Midbrain (tissue), 1 donor: ENCODE measurements around the gene TMEM39A.

Experiments
- DNase-seq: peaks from one replicate; lab custom pipeline; 2025; lab: John Stamatoyannopoulos, UW

TMEM39A gene

GRCh38 chr3:119453822-119454221 lies 9.6 kb downstream of the TMEM39A start:
- DNase-seq: no peak

DNA sequence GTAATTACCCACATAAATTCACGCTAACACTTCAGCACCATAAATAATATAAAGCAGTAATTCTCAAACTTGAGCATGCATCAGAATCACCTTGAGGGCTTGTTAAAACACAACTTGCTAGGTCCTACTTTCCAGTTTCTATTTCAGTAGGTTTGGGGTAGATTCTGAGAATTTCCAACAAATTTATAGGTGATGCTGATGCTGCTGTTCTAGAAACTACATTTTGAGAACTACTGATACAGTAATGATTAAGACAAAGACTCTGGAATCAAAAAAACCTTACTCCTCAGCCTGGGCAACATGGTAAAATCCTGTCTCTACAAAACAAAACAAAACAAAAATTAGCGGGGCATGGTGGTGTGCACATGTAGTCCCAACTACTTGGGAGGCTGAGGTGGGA lies 18.8 kb downstream of the TMEM39A start:
- no peak for DNase-seq

DNA sequence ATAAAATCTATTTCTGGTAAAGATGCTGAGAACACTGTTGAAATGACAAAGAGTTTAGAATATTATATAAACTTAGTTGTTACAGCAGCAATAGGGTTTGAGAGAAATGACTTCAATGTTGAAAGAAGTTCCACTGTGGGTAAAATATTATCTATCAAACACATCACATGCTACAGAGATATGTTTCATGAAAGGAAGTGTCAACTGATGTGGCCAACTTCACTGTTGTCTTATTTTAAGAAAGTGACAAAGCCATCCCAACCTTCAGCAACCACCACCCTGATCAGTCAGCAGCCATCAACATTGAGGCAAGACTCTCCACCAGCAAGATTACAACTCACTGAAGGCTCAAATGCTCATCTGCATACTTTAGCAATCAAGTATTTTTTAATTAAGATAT lies 20.2 kb downstream of the TMEM39A start:
- DNase-seq: no peak

DNA sequence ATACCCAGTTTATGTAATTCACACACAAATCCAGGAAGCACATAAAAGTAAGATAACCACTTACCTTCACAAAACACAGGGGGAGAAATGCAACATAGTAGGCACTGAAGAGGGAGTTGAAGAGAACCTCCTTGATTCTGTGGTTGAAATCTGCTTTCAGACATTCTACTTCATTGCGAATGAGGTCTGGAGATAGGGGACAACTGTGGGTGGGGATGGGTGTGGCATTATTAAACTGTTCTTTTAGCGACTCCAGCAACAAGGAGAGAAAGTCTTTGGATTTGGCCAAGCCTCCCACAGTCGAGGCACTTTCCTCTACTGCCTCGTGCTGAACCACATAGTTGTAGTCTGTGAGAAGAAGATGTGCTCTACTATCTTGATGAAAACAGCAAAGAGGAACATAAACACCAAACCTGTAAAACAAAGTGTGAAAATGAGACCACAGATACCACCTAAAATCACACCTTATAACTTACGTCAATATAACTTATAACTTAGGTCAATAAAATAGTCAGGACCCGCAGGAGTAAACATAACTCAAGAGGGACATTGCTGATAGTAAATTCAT lies 25.6 kb downstream of the TMEM39A start:
- no peak for DNase-seq

GRCh38 chr3:119436977-119437376 lies 26.4 kb downstream of the TMEM39A start:
- DNase-seq: no peak

DNA sequence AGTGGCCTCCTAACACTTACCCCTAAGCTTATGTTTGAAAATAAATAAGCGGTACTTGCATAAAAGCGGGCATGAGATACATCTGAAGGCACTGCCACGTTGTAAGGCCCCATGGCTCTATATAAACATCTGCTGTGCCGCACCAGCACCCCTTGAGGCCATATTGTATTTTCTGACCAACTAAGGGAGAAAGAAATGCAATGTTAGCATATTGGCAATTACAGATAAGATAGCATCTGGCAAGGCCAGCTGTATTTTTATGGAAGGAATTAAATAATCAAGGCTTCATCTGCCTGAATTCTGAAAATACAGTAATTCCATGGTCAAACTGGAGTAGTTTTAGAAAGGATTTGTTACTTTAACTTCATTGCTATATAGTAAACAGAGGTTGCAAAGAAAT lies 28.7 kb downstream of the TMEM39A start:
- DNase-seq: no peak

GRCh38 chr3:119433613-119434325 lies 29.6 kb downstream of the TMEM39A start:
- DNase-seq: no peak

GRCh38 chr3:119428538-119428937 lies 34.9 kb downstream of the TMEM39A start:
- DNase-seq: no peak

DNA sequence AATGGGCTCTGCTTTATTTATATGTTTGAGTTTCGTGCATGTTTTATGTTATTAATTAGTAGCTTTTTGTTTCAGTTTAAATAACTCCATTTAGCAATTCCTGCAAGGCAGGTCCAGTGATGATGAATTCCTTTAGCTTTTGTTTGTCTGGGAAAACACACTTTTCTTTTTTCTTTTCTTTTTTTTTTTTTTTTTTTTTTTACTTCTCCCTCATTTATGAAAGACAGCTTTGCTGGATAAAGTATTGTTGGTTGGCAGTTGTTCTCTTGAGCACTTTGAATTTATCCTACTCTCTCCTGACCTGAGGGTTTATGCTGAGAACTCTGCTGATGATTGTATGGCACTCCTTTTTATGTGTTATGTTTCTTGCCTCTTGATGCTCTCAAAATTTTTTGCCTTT lies 35.7 kb downstream of the TMEM39A start:
- DNase-seq: no peak

DNA sequence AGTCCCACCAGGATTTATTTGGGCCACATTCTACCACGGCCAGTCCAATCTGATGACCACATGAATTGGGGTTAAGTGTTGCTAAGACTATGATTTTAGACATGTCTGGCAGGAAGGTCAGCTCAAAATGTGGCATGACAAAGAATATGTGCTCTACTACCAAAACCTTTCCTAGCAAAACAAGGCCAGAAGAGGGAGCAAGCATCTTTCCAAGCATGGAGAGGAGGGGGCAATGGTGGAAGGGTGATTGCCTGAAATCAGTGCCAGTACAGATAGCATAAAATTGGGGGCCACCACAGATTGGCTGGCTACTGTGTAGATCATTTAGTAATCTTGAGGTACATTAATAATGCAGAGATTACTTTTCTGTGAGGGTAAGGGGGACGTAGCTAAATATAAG lies 43.2 kb downstream of the TMEM39A start:
- DNase-seq: no peak

DNA sequence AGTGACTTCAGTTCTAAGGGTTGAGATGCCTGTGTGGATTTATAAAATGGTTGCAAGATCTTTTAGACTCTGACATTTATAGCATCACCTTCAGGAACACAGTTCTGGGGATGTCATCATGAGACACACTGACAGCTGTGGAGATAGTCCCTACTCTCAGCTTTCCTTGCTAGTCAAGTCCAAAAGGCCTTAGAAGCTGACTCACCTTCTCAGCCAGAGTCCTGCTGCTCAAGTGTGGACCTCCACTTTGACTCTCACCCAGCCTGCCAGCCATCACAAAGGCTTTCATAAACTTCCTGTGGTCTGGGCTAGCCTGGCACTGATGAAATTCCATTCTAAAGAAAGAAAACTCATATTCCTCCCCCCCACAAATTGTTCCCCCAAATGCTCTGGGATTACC lies 44.8 kb downstream of the TMEM39A start:
- DNase-seq: no peak

DNA sequence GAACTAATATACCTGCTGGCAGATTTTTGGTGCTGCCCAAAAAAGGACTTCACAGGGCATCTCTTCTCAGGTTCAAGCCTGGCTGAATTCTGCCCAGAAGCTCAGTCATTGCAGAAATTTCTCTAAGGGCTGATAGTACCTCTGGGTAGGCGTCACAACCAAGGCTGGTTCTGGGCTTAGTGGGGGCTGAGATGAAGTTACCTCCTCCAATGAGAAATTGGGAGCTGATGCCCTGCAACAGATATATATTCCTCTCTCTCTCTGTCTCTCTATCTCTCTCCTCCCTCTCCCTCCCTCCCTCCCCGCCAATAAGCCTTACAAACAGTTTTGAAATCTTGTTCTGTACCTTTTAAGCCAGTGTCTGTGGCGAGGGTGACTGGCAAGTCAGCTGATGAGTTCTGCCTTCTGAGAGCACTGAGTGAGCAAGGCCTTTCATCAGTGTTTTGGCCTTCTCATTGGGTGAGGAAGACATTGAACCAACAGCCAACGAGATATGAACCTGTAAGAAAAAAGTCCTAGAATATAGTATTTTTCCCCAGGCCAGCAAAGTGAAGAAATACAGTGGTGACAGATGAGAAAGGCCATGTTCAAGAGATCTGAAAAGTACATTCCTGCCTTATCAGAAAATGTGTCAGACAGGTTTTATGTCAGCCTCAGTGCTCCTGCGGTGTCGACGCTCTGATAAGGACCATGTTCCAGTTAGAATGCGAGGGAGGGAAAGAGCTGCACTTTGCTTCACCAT lies 45.5 kb downstream of the TMEM39A start:
- no peak for DNase-seq

DNA sequence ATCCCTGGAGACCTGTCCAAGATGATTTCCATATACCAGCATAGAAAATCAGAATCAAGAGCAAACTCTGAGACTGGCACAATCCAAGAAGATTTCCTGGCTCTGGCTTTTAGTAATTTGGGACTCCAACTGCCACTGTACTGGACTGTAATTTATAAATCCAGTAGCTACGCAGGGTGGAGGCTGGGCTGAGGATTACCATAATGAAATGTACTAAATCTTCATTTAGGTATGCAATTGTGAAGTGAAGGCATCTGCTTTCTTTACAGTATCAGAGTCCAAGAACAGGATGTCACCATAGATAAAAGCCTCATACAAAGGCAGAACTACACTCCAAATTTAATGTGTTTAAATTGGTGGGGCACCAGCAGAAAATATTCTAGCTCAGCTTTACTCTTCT lies 46.5 kb downstream of the TMEM39A start:
- no peak for DNase-seq

DNA sequence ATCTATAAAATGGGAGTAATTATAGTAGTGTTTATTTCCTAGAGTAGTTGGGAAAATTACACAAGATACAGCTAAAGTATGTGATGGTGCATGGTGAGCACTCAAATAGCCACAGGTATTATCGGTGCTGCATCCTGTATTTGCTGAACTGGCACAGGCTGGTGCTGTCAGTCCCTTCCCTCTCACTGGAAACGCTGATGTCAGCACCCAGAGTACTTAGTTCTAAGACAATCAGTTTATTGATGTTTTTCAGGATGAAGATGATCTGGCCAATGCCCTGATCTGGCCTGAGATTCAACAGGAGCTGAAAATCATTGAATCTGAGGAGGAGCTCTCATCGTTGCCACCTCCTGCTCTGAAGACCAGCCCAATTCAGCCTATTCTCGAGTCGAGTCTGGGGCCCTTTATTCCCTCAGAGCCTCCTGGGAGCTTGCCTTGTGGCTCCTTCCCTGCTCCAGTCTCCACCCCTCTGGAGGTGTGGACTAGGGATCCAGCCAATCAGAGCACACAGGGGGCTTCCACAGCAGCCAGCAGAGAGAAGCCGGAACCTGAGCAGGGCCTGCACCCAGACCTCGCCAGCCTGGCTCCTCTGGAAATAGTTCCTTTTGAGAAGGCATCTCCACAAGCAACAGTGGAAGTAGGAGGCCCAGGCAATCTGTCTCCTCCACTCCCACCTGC lies 49.7 kb downstream of the TMEM39A start:
- DNase-seq: no peak

DNA sequence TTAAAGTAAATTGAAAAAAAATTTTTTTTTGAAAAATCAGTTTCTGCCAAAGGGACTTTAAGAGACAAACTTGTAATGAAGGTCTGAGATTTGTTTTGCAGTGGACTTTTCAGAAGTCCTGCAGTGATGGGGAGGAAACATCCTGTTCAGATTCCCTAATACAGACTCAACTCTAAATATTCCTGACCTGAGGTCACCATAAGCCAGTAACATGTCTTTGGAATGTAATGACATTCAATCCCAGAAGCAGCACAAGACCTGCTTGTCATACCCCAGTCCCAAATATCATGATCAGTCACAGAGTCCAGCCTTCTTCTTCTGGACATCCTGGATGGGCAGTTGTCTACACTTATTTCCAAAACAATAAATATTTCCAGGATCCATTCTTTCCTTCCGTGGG lies 53.6 kb downstream of the TMEM39A start:
- no peak for DNase-seq

DNA sequence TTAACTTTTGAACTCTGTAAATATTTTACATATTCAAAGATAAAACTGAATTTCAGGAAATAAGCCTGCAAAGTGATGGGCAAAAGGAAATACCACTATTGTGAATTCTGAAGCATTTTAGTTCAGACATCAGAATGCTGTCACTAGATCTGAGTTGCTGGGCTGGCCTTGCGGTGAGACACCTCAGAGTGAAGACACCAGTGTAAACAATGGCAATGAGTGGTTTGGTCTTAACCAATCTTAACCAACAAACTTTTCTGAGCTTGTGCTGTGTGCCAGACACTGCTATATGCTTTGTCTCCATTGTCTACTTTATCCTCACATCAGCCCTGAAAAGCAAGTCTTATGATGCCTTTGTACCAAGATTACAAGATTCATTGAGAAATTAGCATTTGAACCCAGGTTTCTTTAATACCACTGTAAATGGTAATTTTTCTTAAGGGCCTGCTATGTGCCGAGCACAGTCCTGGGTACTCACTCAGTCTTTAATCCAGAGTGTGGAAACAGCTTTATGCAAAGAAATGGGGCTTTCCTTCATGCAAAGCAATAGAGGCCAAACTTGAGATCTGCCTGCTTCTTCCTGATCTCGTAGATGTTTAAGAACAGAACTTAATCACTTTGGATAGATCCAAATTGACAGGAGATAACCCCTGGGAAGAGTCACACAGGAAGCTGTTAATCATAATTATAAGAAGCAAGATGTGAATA lies 55.0 kb downstream of the TMEM39A start:
- no peak for DNase-seq

DNA sequence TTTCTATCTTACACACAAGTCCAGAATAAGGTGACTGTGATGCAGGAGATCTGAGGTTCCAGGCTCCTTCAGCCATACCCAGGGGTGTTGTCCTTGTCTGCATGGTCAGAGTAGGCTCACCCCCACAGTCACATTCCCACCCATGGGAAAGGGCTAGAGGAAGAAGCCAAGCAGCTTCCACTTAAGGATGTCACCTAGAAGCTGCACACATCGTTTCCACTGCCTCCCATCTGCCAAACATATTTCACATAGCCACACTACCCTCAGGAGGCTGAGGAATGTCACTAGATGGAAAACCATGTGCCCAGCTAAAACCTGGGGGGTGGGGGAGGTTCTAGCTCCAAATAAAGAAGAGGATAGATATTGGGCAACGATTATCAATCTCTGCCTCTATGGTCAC lies 58.1 kb downstream of the TMEM39A start:
- no peak for DNase-seq

DNA sequence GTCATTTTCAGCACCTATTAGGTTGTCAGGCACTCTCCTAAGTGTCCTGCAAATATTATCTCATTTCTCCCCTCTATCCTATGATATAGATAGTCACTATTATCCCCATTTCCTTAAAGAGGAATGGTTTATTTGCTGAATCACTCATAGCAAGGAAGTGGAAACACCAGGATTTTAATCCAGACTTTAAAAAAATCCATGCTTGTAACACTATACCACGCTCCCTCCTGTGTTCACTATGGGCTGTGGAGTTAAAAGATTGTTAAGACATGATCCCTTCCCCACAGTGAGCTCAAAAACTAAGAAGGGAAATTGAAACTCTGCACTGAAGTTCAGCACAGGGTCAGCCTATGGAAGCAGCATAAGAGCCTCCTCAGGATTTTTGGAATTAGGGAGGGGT lies 60.2 kb downstream of the TMEM39A start:
- DNase-seq: no peak

GRCh38 chr3:119402791-119403190 lies 60.6 kb downstream of the TMEM39A start:
- DNase-seq: no peak

- no peak for DNase-seq
Observed at GRCh38 chr3:119401503-119402440, 61.6 kb downstream of the TMEM39A start.

DNA sequence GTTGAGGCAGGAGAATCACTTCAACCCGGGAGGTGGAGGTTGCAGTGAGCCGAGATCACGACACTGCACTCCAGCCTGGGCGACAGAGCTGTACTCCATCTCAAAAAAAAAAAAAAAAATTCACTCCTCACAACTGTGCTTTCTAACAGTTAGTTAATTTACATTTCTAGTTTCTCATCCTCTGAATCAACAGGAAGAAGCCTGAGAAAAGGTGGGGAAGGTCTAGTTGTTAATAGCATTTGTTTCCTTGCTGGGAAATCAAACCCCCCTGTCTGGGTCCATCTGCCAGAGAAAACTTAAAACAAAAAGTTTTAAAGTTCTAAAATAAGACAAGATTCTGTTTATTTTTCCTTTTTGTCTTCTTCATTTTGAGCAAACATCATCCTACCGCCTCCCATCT lies 62.3 kb downstream of the TMEM39A start:
- DNase-seq: no peak
